HUES64 (cell line): Measurements from ENCODE around the gene CDH4.

Experiments
- H3K27ac ChIP-seq: 2 replicates; pipeline ENCODE4 v1.7.0; 2013; ENCODE audit warnings: low read depth, low read length, inconsistent platforms
- H3K27me3 ChIP-seq: 2 replicates; pipeline ENCODE4 v1.6.1; 2013; ENCODE audit warnings: mild to moderate bottlenecking, low read length; ENCODE audit not compliant: insufficient read depth
- H3K36me3 ChIP-seq: 2 replicates; pipeline ENCODE4 v1.6.1; 2013; ENCODE audit warnings: mild to moderate bottlenecking, low read length; ENCODE audit not compliant: insufficient read depth
- H3K4me1 ChIP-seq: 2 replicates; pipeline ENCODE4 v1.6.1; 2013; ENCODE audit warnings: mild to moderate bottlenecking, low read length, moderate library complexity; ENCODE audit not compliant: insufficient read depth
- H3K4me3 ChIP-seq: 2 replicates; pipeline ENCODE4 v1.5.1; 2013; ENCODE audit warnings: mild to moderate bottlenecking, low read length, moderate library complexity
- H3K9ac ChIP-seq: 2 replicates; pipeline ENCODE4 v1.6.1; 2013; ENCODE audit warnings: mild to moderate bottlenecking, low read depth, low read length
- H3K9me3 ChIP-seq: 2 replicates; pipeline ENCODE4 v1.6.1; 2013; ENCODE audit warnings: low read depth, low read length; ENCODE audit not compliant: insufficient read depth
- WGBS: fragments of 150-250, 120-280 bp; methylation state at CpG from one replicate; pipeline ENCODE4 v1.1.7; 2013; ENCODE audit warnings: missing lambda C conversion rate; 5-methylcytosine and 5-hydroxymethylcytosine counted together

The CDH4 gene

DNA sequence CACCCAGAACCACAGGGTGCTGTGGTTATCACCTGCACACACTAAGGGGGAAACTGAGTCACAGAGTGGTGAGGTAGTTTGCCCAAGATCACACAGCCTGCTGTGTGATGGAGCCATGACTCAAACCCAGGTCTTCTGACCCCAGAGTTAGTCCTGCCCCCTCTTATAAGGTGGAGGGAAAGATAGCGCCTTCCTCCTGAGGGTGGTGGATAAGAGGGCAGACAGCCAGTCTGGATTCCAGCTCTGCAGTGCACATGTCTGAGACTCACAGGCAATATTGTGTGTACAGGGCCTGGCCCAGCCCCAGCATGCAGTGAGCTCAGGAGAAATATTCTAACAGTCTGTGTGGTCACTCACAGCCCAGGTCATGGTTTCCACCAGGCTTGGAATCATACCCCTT lies 393.7 kb downstream of the CDH4 start:
- Histone ChIP-seq H3K27me3 (no peaks in the 10 kb centered on the region), H3K4me1 (no peaks in the 10 kb centered on the region), H3K36me3 (no peaks in the 10 kb centered on the region), H3K9ac (no peak overlapping the region), H3K9me3 (0 out of 2 replicates have a peak, but pooled peaks cover 4% of the 10 kb centered on the region), H3K27ac (no peak overlapping the region), H3K4me3 (no peak overlapping the region)
- 100% methylated on average over 1 of the region's 1 CpG for WGBS

DNA sequence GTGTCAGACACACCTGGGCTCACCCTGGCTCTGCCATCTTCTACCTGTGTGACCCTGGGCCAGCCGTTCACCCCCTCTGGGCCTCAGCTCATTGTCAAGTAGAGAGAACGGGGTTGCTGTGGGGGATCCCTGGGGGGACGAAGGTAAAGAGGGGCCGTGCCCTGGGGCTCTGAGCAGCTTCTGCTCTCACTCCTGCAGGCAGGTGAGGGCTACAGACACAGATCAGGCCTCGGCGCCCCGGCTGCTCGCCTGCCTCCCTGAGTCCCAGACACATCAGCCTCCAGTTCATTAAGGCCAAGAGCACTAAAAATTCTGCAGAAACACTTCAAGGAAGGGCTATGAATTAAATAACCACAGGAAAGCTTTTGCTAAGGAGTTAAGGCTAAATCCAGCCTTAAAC lies 394.4 kb downstream of the CDH4 start:
- Histone ChIP-seq H3K36me3 (no peaks in the 10 kb centered on the region), H3K4me3 (no peak overlapping the region), H3K9ac (no peak overlapping the region), H3K27me3 (no peaks in the 10 kb centered on the region), H3K9me3 (0 out of 2 replicates have a peak, but pooled peaks cover 4% of the 10 kb centered on the region), H3K4me1 (no peaks in the 10 kb centered on the region), H3K27ac (no peak overlapping the region)
- WGBS, result 94% methylated on average over 8 of the region's 8 CpGs

DNA sequence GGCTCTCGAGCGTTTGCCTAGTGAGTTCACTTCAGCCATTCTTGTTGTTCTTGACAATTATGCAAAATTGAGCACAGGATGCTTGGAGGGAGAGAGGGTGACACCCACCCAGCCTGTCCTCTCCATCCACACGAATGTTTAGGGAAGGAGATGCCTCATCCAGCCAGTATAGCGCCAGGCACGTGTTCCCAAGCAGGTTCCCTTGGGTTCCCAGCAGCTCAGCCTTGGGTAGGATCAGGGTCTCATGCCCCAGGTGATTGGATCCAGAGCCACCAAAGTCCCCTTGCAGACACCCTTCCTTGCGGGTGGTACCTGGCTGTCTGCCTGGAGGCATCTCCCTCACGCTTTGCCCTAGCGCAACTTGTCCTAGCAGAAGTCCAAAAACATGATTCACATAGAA lies 394.9 kb downstream of the CDH4 start:
- Histone ChIP-seq H3K27me3 (no peaks in the 10 kb centered on the region), H3K9me3 (0 out of 2 replicates have a peak, but pooled peaks cover 4% of the 10 kb centered on the region), H3K4me3 (no peak overlapping the region), H3K36me3 (no peaks in the 10 kb centered on the region), H3K9ac (no peak overlapping the region), H3K4me1 (no peaks in the 10 kb centered on the region), H3K27ac (no peak overlapping the region)
- WGBS, result 88% methylated on average over 8 of the region's 8 CpGs

DNA sequence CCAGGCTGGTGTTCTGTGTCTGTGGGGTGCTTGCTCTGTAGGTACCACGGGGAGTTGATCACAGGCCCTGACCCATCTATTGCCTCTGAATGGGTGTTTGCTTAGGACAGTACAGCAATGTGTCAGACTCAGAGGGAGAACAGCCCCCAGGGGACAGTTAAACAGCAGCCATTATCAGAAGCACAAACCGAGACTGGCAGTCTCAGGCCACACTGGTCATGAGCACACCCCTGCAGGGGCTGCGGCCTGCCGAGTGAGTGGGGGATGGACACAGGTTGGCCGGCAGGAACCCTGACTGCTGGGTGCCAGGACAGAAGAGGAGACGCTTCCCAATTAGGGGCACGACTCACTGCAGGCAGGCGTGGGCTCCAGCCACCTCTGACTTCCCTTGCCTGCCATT lies 395.6 kb downstream of the CDH4 start:
- no peak overlapping the region for H3K4me3 ChIP-seq
- 0 out of 2 replicates have a peak, but pooled peaks cover under 1% of the 10 kb centered on the region for H3K9me3 ChIP-seq
- 68% methylated on average over 8 of the region's 8 CpGs for WGBS
- no peaks in the 10 kb centered on the region for H3K27me3 ChIP-seq
- H3K36me3 ChIP-seq, result no peaks in the 10 kb centered on the region
- no peaks in the 10 kb centered on the region for H3K4me1 ChIP-seq
- no peak overlapping the region for H3K27ac ChIP-seq
- no peak overlapping the region for H3K9ac ChIP-seq

DNA sequence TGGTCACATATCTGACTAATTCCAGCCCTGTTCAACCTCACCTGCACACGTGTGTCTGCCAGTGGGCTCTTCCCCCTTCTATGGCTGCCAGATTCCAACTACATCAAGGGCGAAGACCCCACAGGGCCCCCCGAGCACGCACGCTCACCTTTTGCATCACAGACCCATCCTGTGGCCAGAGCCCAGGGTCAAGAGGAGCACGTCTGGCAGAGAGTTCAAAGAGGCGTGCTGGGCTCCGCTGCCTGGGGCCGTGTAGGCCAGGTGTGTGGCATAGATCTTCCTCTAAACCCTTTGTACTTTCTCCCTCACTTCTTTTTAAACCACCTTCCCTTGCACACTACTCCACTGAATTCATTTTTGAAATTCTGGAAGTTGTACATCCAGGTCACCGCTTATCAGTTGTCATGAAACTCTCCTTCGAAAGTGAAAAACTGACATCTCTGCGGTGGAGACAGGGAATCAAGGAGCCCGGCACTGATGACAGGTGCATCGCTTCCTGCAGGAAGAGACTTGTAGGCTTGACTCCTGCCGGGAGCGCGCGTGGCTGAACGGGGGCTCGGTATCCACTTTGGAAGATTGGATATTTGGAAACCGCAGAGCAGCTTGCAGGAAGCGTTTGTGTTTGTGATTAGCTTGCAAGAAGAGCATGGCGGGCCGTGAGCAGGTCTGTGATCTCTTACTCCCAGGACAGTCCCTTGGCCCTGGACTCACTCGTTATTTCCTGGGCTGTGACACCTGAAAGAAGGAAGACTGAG lies 397.2 kb downstream of the CDH4 start:
- H3K4me1 ChIP-seq, result no peaks in the 10 kb centered on the region
- H3K9ac ChIP-seq, result no peak overlapping the region
- H3K4me3 ChIP-seq, result no peak overlapping the region
- H3K36me3 ChIP-seq, result no peaks in the 10 kb centered on the region
- H3K9me3 ChIP-seq, result no peaks in the 10 kb centered on the region
- H3K27me3 ChIP-seq, result no peaks in the 10 kb centered on the region
- no peak overlapping the region for H3K27ac ChIP-seq
- 94% methylated on average over 25 of the region's 25 CpGs for WGBS

DNA sequence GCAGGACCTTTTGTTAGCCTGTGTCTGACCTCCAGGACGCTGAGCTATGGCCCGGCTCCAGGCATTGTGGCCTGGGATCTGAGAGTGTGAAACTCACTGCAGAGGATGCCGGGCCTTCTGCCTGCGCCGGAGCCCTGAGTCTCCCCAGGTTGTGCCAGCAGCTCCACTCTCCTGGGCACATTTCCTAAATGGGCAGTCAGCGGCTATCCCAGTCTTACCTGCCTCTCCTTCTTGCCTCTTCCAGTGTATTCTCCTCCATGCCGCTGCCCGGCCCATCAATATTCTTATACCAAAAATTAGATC lies 397.8 kb downstream of the CDH4 start:
- Histone ChIP-seq H3K9ac (no peak overlapping the region), H3K27me3 (no peaks in the 10 kb centered on the region), H3K9me3 (no peaks in the 10 kb centered on the region), H3K4me1 (no peaks in the 10 kb centered on the region), H3K27ac (no peak overlapping the region), H3K36me3 (no peaks in the 10 kb centered on the region), H3K4me3 (no peak overlapping the region)
- whole genome bisulfite sequencing, result 95% methylated on average over 8 of the region's 8 CpGs

DNA sequence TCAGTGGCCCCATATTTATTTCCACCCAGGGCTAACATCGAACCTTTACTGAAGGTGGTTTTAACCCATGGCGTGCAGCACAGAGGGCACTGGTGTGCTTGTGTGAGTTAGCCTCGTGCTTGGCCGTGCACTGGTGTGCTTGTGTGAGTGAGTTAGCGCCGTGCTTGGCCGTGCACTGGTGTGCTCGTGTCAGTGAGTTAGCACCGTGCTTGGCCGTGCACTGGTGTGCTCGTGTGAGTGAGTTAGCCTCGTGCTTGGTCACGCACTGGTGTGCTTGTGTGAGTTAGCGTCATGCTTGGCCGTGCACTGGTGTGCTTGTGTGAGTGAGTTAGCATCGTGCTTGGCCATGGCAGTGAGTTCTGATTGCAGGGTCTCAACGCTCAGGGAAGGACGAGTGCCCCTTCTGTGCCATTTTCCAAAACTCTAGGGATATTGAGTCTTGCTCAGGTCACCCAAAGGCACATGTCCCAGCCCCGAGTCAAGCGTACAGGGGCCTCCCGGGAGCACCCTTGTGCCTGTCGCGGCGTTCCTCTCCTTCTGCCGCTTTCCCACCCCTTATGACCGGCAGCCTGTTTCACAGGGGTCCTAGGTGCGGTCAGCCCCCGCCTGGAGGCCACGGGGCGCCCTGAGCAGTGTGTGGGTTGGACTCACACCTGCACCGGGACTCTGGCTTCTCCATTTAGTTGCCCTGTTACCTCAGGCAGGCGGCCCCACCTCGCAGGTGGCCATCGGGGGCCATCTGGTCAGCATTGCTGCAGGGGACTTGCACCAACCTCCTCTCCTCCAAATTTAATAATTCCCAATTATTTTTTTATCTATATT lies 399.1 kb downstream of the CDH4 start:
- Histone ChIP-seq H3K36me3 (no peaks in the 10 kb centered on the region), H3K4me3 (no peak overlapping the region), H3K9ac (no peak overlapping the region), H3K4me1 (no peaks in the 10 kb centered on the region), H3K27ac (no peak overlapping the region), H3K27me3 (no peaks in the 10 kb centered on the region), H3K9me3 (no peaks in the 10 kb centered on the region)
- 91% methylated on average over 34 of the region's 34 CpGs for WGBS

DNA sequence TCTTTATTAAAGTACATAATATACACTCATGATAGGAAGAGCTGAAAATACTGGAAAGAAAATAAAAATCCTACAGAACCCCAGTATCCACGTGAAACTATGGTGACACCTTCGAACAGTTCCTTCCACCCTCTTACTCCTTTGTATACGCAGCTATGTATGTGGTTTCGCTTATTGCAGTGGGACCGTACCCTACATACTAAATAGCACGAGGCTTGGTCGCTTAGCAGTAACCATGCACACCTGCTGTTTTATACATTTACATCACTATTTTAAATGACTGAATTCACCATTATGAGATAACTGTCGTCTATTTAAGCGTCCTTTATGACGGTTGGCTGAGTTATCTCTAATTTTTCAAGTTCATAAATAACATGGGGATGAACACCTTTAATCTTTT lies 400.1 kb downstream of the CDH4 start:
- WGBS, result 96% methylated on average over 10 of the region's 10 CpGs
- Histone ChIP-seq H3K36me3 (no peaks in the 10 kb centered on the region), H3K27me3 (no peaks in the 10 kb centered on the region)

DNA sequence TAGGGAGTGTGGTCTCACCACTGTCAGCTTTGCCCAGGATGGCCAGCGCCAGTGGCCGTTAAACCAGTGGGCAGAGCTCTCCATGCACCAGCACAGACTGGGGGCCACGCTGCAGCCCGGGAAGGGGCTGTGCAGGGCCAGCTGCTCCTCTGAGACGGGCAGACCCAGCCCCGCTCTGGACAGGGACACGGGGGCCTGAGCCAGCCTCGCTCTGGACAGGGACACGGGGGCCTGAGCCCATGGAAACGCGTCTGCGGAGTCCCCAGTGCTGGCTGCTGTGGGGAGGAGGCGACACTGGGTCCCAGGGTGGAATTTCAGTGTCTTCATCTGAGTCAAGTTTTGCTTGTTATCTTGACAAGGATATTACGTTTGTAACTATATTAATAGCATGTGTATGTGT lies 402.7 kb downstream of the CDH4 start:
- Histone ChIP-seq H3K36me3 (no peaks in the 10 kb centered on the region), H3K27ac (no peak overlapping the region), H3K4me3 (no peak overlapping the region), H3K27me3 (no peaks in the 10 kb centered on the region), H3K4me1 (no peaks in the 10 kb centered on the region), H3K9ac (no peak overlapping the region), H3K9me3 (no peaks in the 10 kb centered on the region)
- WGBS, result 88% methylated on average over 14 of the region's 14 CpGs

More for the DNA sequence above, 400.1 kb downstream of the CDH4 start:
- Histone ChIP-seq H3K27ac (no peak overlapping the region), H3K4me1 (no peaks in the 10 kb centered on the region), H3K9ac (no peak overlapping the region), H3K9me3 (no peaks in the 10 kb centered on the region), H3K4me3 (no peak overlapping the region)

DNA sequence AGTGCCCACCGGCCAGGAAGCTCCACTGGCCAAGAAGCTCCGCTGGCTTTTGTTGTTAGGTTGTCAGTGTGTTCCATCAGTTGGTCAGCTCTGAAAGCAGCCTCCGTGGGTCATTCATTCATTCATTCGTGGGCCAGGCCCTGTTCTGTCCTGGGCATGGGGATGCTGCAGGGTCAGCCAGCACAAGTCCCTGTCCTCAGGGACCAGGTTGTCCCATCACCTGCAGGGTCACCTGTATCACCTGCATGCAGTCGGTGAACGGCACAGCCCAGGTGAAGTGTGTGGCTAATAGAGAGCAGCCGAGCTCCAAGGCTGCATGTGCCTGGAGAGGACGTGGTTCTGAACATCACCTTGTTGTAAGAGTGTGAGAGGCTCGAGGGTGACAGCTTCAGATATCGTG lies 403.5 kb downstream of the CDH4 start:
- Histone ChIP-seq H3K27me3 (no peaks in the 10 kb centered on the region), H3K27ac (no peak overlapping the region), H3K4me3 (no peak overlapping the region), H3K36me3 (no peaks in the 10 kb centered on the region), H3K9me3 (no peaks in the 10 kb centered on the region), H3K9ac (no peak overlapping the region), H3K4me1 (no peaks in the 10 kb centered on the region)
- 90% methylated on average over 10 of the region's 10 CpGs for whole genome bisulfite sequencing

DNA sequence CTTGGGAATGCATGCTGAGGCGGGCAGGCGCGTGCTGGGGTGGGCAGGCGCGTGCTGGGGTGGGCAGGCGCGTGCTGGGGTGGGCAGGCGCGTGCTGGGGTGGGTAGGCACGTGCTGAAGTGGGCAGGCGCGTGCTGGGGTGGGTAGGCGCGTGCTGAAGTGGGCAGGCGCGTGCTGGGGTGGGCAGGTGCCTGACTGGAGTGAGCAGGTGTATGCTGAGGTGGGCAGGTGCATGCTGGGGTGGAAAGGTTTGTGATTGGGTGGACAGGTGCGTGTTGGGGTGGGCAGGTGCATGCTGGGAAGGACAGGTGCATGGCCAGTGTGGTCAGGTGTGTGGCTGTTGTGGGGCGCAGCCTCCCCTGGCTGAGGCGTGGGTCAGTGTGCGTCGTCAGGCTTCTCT lies 404.1 kb downstream of the CDH4 start:
- Histone ChIP-seq H3K36me3 (no peaks in the 10 kb centered on the region), H3K9ac (no peak overlapping the region), H3K4me3 (no peak overlapping the region), H3K4me1 (no peaks in the 10 kb centered on the region), H3K27me3 (no peaks in the 10 kb centered on the region), H3K9me3 (no peaks in the 10 kb centered on the region), H3K27ac (no peak overlapping the region)
- 89% methylated on average over 21 of the region's 21 CpGs for WGBS
